ENCODE data around the gene CPHXL2.

- TF ChIP-seq CTCF (conservative IDR thresholded peaks at IDR 0.05 in 1 of 2, IDR thresholded peaks at IDR 0.05 in 1 of 2; ENCODE audit: low read depth in 1 of 2, low read length in 2 of 2) (no peak), EZH2 (IDR thresholded peaks at IDR 0.05; ENCODE audit: low read length, missing control alignments) (no peak)
These were observed 36.2 kb downstream of the CPHXL2 start for GRCh38 chr16:75640598-75640997.
